Stimulated activated naive CD8-positive, alpha-beta T cell treated with anti-CD3 and anti-CD28 coated beads, Interleukin-15, Interleukin-2, amounts not matched to agents 100 U/mL and 50 U/mL, for 24 hours (primary cell): Measurements from ENCODE around the gene MYH9.

Experiments used
- ATAC-seq: fragments of 150-1000 bp; cut with Tn5 transposase; one replicate; pipeline ENCODE4 v1.10.0; 2021
- DNase-seq: peaks from one replicate; pipeline ENCODE4 v3.0.0; 2021

The MYH9 gene

GRCh38 chr22:36386351-36386899, 1.3 kb downstream of the MYH9 start:
- ATAC-seq (peak; percentile 34), DNase-seq (peak; percentile 77)

- DNase-seq (peak; percentile 76), ATAC-seq (peak; percentile 41)
Observed at GRCh38 chr22:36385491-36386350, 2.0 kb downstream of the MYH9 start.

- ATAC-seq (no peak), DNase-seq (no peak)
Observed at GRCh38 chr22:36384766-36385481, 2.8 kb downstream of the MYH9 start.

GRCh38 chr22:36383110-36383581, 4.6 kb downstream of the MYH9 start:
- peak; percentile 67 for DNase-seq
- ATAC-seq, result no peak

GRCh38 chr22:36381513-36382128, 6.1 kb downstream of the MYH9 start:
- DNase-seq, result no peak
- no peak for ATAC-seq

- DNase-seq, result no peak
- peak; percentile 29 for ATAC-seq
Observed at GRCh38 chr22:36379593-36380361, 8.0 kb downstream of the MYH9 start.

- DNase-seq (no peak), ATAC-seq (no peak)
Observed at GRCh38 chr22:36378869-36379217, 8.9 kb downstream of the MYH9 start.

GRCh38 chr22:36378080-36378868, 9.5 kb downstream of the MYH9 start:
- no peak for ATAC-seq
- no peak for DNase-seq

- DNase-seq (no peak), ATAC-seq (peak; percentile 55)
Observed at GRCh38 chr22:36377022-36377631, 10.6 kb downstream of the MYH9 start.

- ATAC-seq, result no peak
Observed at GRCh38 chr22:36376265-36376664, 11.5 kb downstream of the MYH9 start.

GRCh38 chr22:36375071-36375980, 12.4 kb downstream of the MYH9 start:
- ATAC-seq (no peak), DNase-seq (no peak)

More at GRCh38 chr22:36376265-36376664, 11.5 kb downstream of the MYH9 start:
- no peak for DNase-seq

- peak; percentile 85 for ATAC-seq
- peak; percentile 74 for DNase-seq
Observed at GRCh38 chr22:36374603-36375024, 13.2 kb downstream of the MYH9 start.

- no peak for DNase-seq
- no peak for ATAC-seq
Observed at GRCh38 chr22:36373258-36373579, 14.5 kb downstream of the MYH9 start.

GRCh38 chr22:36371920-36372319, 15.8 kb downstream of the MYH9 start:
- ATAC-seq (no peak), DNase-seq (no peak)

- DNase-seq, result no peak
- ATAC-seq, result peak; percentile 26
Observed at GRCh38 chr22:36369922-36370791, 17.6 kb downstream of the MYH9 start.

GRCh38 chr22:36369004-36369921, 18.5 kb downstream of the MYH9 start:
- DNase-seq (peak; percentile 71), ATAC-seq (no peak)

- no peak for ATAC-seq
- DNase-seq, result no peak
Observed at GRCh38 chr22:36368359-36368983, 19.3 kb downstream of the MYH9 start.
